ENCODE results near the gene SERTAD3. TPM values are rescaled to one million over a fixed set of nuclear protein-coding genes. Genes with fewer than 3 reads are reported as not detected.
A peak's percentile ranks its signal among the peaks of the same experiment; 100 is the strongest.

SERTAD3 gene
- total and polyA plus RNA-seq, 10 of the 15 experiments (the other 5 are each of a cell fraction or from before 2014, with no cell fraction given): 4.2 to 22.4 (median 13.7) TPM

GRCh38 chr19:40444000-40444824 lies at the start of gene SERTAD3 (continued):
- TF ChIP-seq HSF1 (IDR thresholded peaks at IDR 0.05; ENCODE audit: low read depth, low read length) (0 out of 2 replicates have a peak, but pooled peaks have one; percentile 17), LARP7 (IDR thresholded peaks at IDR 0.05) (0 out of 2 replicates have a peak, but pooled peaks have one; percentile 67), TAF1 (IDR thresholded peaks at IDR 0.05; ENCODE audit: borderline replicate concordance, low read depth, low read length) (peak; percentile 51; the same call in 1 of the 2 replicates), CHD2 (IDR thresholded peaks at IDR 0.05; ENCODE audit: borderline replicate concordance, low read depth, low read length) (peak; percentile 52), HDGF (IDR thresholded peaks at IDR 0.05) (peak; percentile 62; the same call in 1 of the 2 replicates), SIN3A (IDR thresholded peaks at IDR 0.05; ENCODE audit: low read depth, low read length) (peak; percentile 81; the same call in 1 of the 2 replicates), MTA3 (IDR thresholded peaks at IDR 0.05; ENCODE audit: borderline replicate concordance, low read length) (no peak), POLR2AphosphoS2 (IDR thresholded peaks at IDR 0.05; ENCODE audit: low read depth, low read length) (peak; percentile 42; the same call in 1 of the 2 replicates), RELB (IDR thresholded peaks at IDR 0.05; ENCODE audit: low read depth) (peak; percentile 33; the same call in 1 of the 2 replicates), PKNOX1 (IDR thresholded peaks at IDR 0.05) (peak; percentile 70), MXI1 (IDR thresholded peaks at IDR 0.05; ENCODE audit: low read depth, low read length) (peak; percentile 54), EGR1 (IDR thresholded peaks at IDR 0.05; ENCODE audit: borderline replicate concordance in 1 of 2, low read depth in 2 of 2, low read length in 2 of 2) (peak in 1 of 2 experiments; percentile 55; a peak in 1 of 3 replicates), RUNX3 (IDR thresholded peaks at IDR 0.05; ENCODE audit: low read length) (no peak), BHLHE40 (IDR thresholded peaks at IDR 0.05; ENCODE audit: borderline replicate concordance in 1 of 2, low read depth in 2 of 2, low read length in 1 of 2) (peak; percentile 77 to 93; a peak in 3 of 4 replicates), GABPA (IDR thresholded peaks at IDR 0.05; ENCODE audit: low read depth) (no peak), BMI1 (IDR thresholded peaks at IDR 0.05; ENCODE audit: borderline replicate concordance) (peak; percentile 94), REST (IDR thresholded peaks at IDR 0.05; ENCODE audit: low read depth, low read length) (no peak), ESRRA (IDR thresholded peaks at IDR 0.05; ENCODE audit: low read length) (no peak)

Data from GM12878 (cell line).